ENCODE data around the gene CASP9. TPM values are rescaled to one million over a fixed set of nuclear protein-coding genes. Genes with fewer than 3 reads are reported as not detected.
"Not testable (repeated sequence)": the region's sequence is repeated elsewhere in the genome, so short reads cannot be mapped to it uniquely, and the experiment has no call there.

Gene CASP9
- total and polyA plus RNA-seq, 2 of the 13 experiments (the other 11 are each of a cell fraction or from before 2014, with no cell fraction given): 8.5 to 11.5 TPM

DNA sequence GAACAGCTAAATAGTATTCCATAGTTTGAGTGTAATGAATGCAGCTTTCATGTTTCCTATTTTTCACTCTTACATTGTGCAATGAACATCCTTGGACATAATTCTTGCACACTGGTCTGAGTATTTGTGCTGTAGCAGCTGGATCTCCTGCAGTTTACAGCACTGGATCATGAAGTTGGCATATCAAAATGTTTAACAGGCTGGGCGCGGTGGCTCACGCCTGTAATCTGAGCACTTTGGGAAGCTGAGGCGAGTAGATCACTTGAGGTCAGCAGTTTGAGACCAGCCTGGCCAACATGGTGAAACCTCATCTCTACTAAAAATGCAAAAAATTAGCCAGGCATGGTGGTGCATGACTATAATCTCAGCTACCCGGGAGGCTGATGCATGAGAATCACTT, 52.9 kb downstream of the CASP9 start:
- H4K20me1 ChIP-seq (ENCODE audit: insufficient read depth, low read length); CTCF ChIA-PET (ENCODE audit: low intra/inter-chr PET ratio, low total read pairs); FAIRE-seq; H3K4me1 ChIP-seq (ENCODE audit: insufficient read depth, low read length); H3K9me3 ChIP-seq (ENCODE audit: low read length); BruUV-seq (replicated peaks); H3K4me2 ChIP-seq (ENCODE audit: low read depth, low read length); H3K79me2 ChIP-seq (ENCODE audit: insufficient read depth, low read length); H3K4me3 ChIP-seq (replicated peaks in 1 of 3; ENCODE audit: insufficient read depth in 1 of 3, low read depth in 2 of 3, low read length in 3 of 3); H2AFZ ChIP-seq (ENCODE audit: low read length); in situ Hi-C loops (cut with HindIII; ENCODE audit: extremely low pct_ligation_motif_present, low pct_unique_long_range_greater_than_20kb); H3K36me3 ChIP-seq (replicated peaks in 1 of 2; ENCODE audit: control insufficient read depth in 1 of 2, insufficient read depth in 2 of 2, low read length in 2 of 2); H3K27ac ChIP-seq (ENCODE audit: extremely low read length, insufficient read depth, low read length); H3K27me3 ChIP-seq (ENCODE audit: control insufficient read depth in 1 of 2, insufficient read depth in 2 of 2, low read length in 2 of 2); H3K9ac ChIP-seq (ENCODE audit: insufficient read depth, low read depth, low read length); ATAC-seq; DNase-seq (ENCODE audit: low spot score); POLR2A ChIA-PET; intact Hi-C loops (cut with micrococcal nuclease; ENCODE audit: unreplicated experiment): not testable (repeated sequence)
- WGBS (ENCODE audit: low lambda C conversion rate): 56% methylated on average over 5 of the region's 5 CpGs

- H3K4me3 ChIP-seq (replicated peaks in 1 of 3; ENCODE audit: insufficient read depth in 1 of 3, low read depth in 2 of 3, low read length in 3 of 3); H3K27me3 ChIP-seq (ENCODE audit: control insufficient read depth in 1 of 2, insufficient read depth in 2 of 2, low read length in 2 of 2); H2AFZ ChIP-seq (ENCODE audit: low read length); H3K79me2 ChIP-seq (ENCODE audit: insufficient read depth, low read length); DNase-seq (ENCODE audit: low spot score); H3K36me3 ChIP-seq (replicated peaks in 1 of 2; ENCODE audit: control insufficient read depth in 1 of 2, insufficient read depth in 2 of 2, low read length in 2 of 2); H3K4me2 ChIP-seq (ENCODE audit: low read depth, low read length); H3K4me1 ChIP-seq (ENCODE audit: insufficient read depth, low read length); FAIRE-seq; CTCF ChIA-PET (ENCODE audit: low intra/inter-chr PET ratio, low total read pairs); H3K27ac ChIP-seq (ENCODE audit: extremely low read length, insufficient read depth, low read length); BruUV-seq (replicated peaks); intact Hi-C loops (cut with micrococcal nuclease; ENCODE audit: unreplicated experiment); H3K9ac ChIP-seq (ENCODE audit: insufficient read depth, low read depth, low read length); in situ Hi-C loops (cut with HindIII; ENCODE audit: extremely low pct_ligation_motif_present, low pct_unique_long_range_greater_than_20kb); POLR2A ChIA-PET; H3K9me3 ChIP-seq (ENCODE audit: low read length); H4K20me1 ChIP-seq (ENCODE audit: insufficient read depth, low read length); ATAC-seq: not testable (repeated sequence)
- WGBS (ENCODE audit: low lambda C conversion rate): 42% methylated on average over 4 of the region's 9 CpGs
These were observed 54.1 kb downstream of the CASP9 start for GRCh38 chr1:15469821-15470448.

- Histone ChIP-seq H3K79me2 (ENCODE audit: insufficient read depth, low read length) (no peaks in the 10 kb centered on the region), H3K4me2 (ENCODE audit: low read depth, low read length) (no peak overlapping the region), H3K4me3 (replicated peaks in 1 of 3; ENCODE audit: insufficient read depth in 1 of 3, low read depth in 2 of 3, low read length in 3 of 3) (no peak overlapping the region), H3K36me3 (replicated peaks in 1 of 2; ENCODE audit: control insufficient read depth in 1 of 2, insufficient read depth in 2 of 2, low read length in 2 of 2) (no peaks in the 10 kb centered on the region), H3K9me3 (ENCODE audit: low read length) (no peaks in the 10 kb centered on the region), H3K27ac (ENCODE audit: extremely low read length, insufficient read depth, low read length) (no peak overlapping the region), H2AFZ (ENCODE audit: low read length) (no peak overlapping the region), H3K27me3 (ENCODE audit: control insufficient read depth in 1 of 2, insufficient read depth in 2 of 2, low read length in 2 of 2) (peaks cover 0 to 5% of the 10 kb centered on the region in 2 experiments; a peak in 2 of 5 replicates), H3K4me1 (ENCODE audit: insufficient read depth, low read length) (peaks cover 8% of the 10 kb centered on the region), H4K20me1 (ENCODE audit: insufficient read depth, low read length) (no peaks in the 10 kb centered on the region), H3K9ac (ENCODE audit: insufficient read depth, low read depth, low read length) (no peak overlapping the region)
- DNase-seq (ENCODE audit: low spot score) (no peak), ATAC-seq (no peak), FAIRE-seq (no peak)
- intact Hi-C loops (cut with micrococcal nuclease; ENCODE audit: unreplicated experiment): no loop called here
- WGBS (ENCODE audit: low lambda C conversion rate): 7% methylated on average over 3 of the region's 3 CpGs
- in situ Hi-C loops (cut with HindIII; ENCODE audit: extremely low pct_ligation_motif_present, low pct_unique_long_range_greater_than_20kb): no loop called here
- POLR2A ChIA-PET: no interaction called here
- CTCF ChIA-PET (ENCODE audit: low intra/inter-chr PET ratio, low total read pairs): no interaction called here
- TF ChIP-seq ZBTB33 (CRISPR knock-in tag; IDR thresholded peaks at IDR 0.05): no peak
- TF ChIP-seq JUND (CRISPR knock-in tag; IDR thresholded peaks at IDR 0.05): no peak
- TF ChIP-seq ZNF101 (CRISPR knock-in tag; IDR thresholded peaks at IDR 0.05; ENCODE audit: borderline replicate concordance, low read depth): no peak
- TF ChIP-seq PLSCR1 (CRISPR knock-in tag; IDR thresholded peaks at IDR 0.05; ENCODE audit: borderline replicate concordance): no peak
- TF ChIP-seq PCBP2 (optimal IDR thresholded peaks at IDR 0.05; ENCODE audit: low read depth, low read length, poor library complexity, severe bottlenecking): no peak
- no peak for TF ChIP-seq FOSL2 (CRISPR knock-in tag; IDR thresholded peaks at IDR 0.05)
- TF ChIP-seq ZBTB3 (CRISPR knock-in tag; IDR thresholded peaks at IDR 0.05; ENCODE audit: borderline replicate concordance, low read depth): no peak
- BruUV-seq (replicated peaks): no TSS peak
These were observed 54.7 kb downstream of the CASP9 start for GRCh38 chr1:15469361-15469760.

Measured in HepG2 (cell line).